ENCODE data around the gene C5AR2. TPM values are rescaled to one million over a fixed set of nuclear protein-coding genes. Genes with fewer than 3 reads are reported as not detected.
A peak's percentile ranks its signal among the peaks of the same experiment; 100 is the strongest.

C5AR2 gene
- total RNA-seq (2022) (2.4 and 2.8 TPM in 2 replicates), Bru-seq, nascent RNA (percentile 39 among the genes with signal in this experiment), BruChase-seq, experiment 1, labeled RNA remaining after a 6-hour chase (percentile 34 among the genes with signal in this experiment), BruChase-seq, experiment 2, labeled RNA remaining after a 2-hour chase (percentile 43 among the genes with signal in this experiment)
- long read RNA-seq: 0 reads

DNA sequence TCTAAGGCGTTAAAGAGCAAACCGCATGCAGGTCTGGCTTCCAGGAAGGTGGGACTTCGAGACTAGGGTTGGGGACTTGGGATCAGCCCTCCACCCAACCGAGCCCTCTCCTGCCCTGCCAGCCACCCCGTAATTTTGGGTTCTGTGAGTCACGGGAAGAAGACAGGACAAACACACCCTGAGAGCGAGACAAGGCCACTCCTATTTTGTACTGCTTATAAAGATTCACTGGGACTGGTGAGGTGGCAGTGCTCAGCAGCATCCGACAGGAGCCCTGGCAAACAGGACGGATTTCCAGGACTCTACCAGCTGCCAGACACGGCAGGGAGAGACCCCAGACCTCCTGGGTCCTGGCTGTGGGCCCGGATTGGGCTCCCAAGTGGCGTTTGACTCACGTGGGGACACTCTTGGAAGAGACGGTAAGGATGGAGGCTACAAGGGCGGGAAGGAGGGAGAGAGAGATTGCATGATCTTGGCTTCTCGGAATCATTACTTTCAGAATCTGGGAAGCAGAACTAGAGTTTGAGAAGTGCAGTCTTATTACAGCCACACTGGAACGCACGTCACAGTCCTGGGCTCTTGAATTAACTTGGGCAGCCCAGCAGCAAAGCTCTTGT is at the start of gene C5AR2:
TSS of gene C5AR2 (plus strand) at position 245 of the 617 bp plus-strand sequence. CDS start 8,625 bp downstream, outside the sequence.
- TF ChIP-seq, protein P1, sequence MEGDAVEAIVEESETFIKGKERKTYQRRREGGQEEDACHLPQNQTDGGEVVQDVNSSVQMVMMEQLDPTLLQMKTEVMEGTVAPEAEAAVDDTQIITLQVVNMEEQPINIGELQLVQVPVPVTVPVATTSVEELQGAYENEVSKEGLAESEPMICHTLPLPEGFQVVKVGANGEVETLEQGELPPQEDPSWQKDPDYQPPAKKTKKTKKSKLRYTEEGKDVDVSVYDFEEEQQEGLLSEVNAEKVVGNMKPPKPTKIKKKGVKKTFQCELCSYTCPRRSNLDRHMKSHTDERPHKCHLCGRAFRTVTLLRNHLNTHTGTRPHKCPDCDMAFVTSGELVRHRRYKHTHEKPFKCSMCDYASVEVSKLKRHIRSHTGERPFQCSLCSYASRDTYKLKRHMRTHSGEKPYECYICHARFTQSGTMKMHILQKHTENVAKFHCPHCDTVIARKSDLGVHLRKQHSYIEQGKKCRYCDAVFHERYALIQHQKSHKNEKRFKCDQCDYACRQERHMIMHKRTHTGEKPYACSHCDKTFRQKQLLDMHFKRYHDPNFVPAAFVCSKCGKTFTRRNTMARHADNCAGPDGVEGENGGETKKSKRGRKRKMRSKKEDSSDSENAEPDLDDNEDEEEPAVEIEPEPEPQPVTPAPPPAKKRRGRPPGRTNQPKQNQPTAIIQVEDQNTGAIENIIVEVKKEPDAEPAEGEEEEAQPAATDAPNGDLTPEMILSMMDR (IDR thresholded peaks at IDR 0.05; ENCODE audit: unreplicated experiment): no peak
- ChIA-PET CTCF (interaction anchor here (0.7 to 4.0 kb wide), 4 partner anchors 16 to 670 kb away, joined by 3 to 19 read pairs (median 7); partner anchors contain the start of gene DHX34), POLR2A (interaction anchor here (0.5 to 1.0 kb wide), 2 partner anchors 12 to 17 kb away, joined by 4 to 8 read pairs; partner anchors contain the start of gene DHX34)
- no TSS peak for BruUV-seq (replicated peaks)
- Mint-ChIP-seq H3K9me3 (ENCODE audit: unreplicated experiment) (no peaks in the 10 kb centered on the region), H3K36me3 (ENCODE audit: insufficient read depth, unreplicated experiment) (peaks cover 9% of the 10 kb centered on the region), H3K4me1 (ENCODE audit: insufficient read depth, unreplicated experiment) (peaks cover 9% of the 10 kb centered on the region), H3K27ac (ENCODE audit: low read depth, unreplicated experiment) (peak within 1 kb of the TSS; percentile 72), H3K4me3 (ENCODE audit: unreplicated experiment) (peak within 1 kb of the TSS; percentile 67), H3K27me3 (ENCODE audit: insufficient read depth, unreplicated experiment) (no peaks in the 10 kb centered on the region)
- intact Hi-C loops (cut with micrococcal nuclease): no loop called here
- DNase-seq (ENCODE audit: unreplicated experiment): peak; percentile 54

DNA sequence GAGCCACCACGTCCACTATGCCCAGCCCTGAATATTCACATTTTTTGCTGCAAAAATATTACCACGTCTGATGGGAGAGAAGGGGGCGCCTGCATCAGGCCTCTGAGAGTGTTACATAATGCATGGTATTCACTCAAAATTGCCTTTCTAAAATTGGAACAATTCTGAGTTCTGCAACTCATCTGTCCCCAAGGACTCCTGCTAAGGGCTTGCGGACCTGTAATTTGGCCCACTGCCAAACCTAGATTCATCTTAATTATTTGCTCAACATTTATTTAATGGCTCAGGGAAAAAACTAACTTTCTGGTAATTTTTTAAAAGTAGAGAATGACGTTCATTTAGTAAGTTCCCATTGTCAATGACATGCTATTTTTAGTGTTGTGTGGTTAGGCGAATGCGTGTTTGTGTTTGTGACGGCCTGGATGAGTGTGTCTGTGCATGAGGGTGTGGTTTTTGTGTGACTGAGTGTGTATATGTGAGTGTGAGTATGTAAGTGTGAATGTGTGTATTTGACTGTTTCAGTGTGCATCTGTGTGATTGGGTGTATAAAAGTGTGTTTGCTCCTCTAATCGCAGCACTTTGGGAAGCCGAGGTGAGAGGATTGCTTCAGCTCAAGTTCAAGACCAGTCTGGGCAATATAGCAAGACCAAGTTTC is 48.4 kb upstream of the C5AR2 start:
- POLR2A ChIA-PET: interaction anchor here (1.2 kb wide), 1 partner anchor 107 kb away, joined by 5 read pairs; no protein-coding TSS in a partner anchor
- CTCF ChIA-PET: interaction anchor here (0.6 to 2.3 kb wide), 8 partner anchors 8 to 249 kb away, joined by 3 to 26 read pairs (median 5); no protein-coding TSS in a partner anchor
- BruUV-seq (replicated peaks): no TSS peak
- H3K36me3 Mint-ChIP-seq (ENCODE audit: insufficient read depth, unreplicated experiment): peaks cover 3% of the 10 kb centered on the region
- H3K4me1 Mint-ChIP-seq (ENCODE audit: insufficient read depth, unreplicated experiment): peaks cover 14% of the 10 kb centered on the region
- no peak overlapping the region for H3K27ac Mint-ChIP-seq (ENCODE audit: low read depth, unreplicated experiment)
- intact Hi-C loops (cut with micrococcal nuclease): loop anchor here (1.0 to 2.0 kb wide), 2 partner anchors 107 to 144 kb away; no protein-coding TSS in a partner anchor
- no peaks in the 10 kb centered on the region for H3K9me3 Mint-ChIP-seq (ENCODE audit: unreplicated experiment)
- DNase-seq (ENCODE audit: unreplicated experiment): no peak
- H3K27me3 Mint-ChIP-seq (ENCODE audit: insufficient read depth, unreplicated experiment): no peaks in the 10 kb centered on the region
- no peak overlapping the region for H3K4me3 Mint-ChIP-seq (ENCODE audit: unreplicated experiment)
- TF ChIP-seq, protein P1 (IDR thresholded peaks at IDR 0.05; ENCODE audit: unreplicated experiment): no peak

DNA sequence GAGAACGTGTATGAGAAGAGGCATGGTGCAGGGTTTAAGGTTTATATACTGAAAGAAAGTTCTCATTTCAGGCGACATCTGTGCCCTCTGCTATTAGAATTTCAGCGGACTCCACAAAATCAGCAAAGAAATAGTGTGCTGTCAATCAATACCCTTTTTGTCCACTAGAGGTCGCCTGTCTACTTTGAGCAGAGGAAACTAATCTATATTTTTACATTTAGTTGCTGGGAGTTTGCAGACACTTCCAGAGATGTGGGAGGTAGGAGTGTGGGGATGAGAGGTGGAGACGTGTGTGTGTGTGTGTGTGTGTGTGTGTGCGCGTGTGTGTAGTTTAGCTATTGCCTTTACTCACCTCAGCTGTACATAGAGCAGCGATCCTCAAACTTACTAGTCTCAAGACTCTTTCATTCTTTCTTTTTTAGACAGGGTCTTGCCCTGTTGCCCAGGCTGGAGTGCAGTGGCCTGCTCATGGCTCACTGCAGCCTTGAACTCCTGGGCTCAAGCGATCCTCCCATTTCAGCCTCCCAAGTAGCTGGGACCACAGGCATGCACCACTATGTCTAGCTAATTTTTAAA is 47.6 kb upstream of the C5AR2 start:
- TF ChIP-seq, protein P1 (IDR thresholded peaks at IDR 0.05; ENCODE audit: unreplicated experiment): peak; percentile 66
- intact Hi-C loops (cut with micrococcal nuclease): loop anchor here (1.0 to 2.0 kb wide), 2 partner anchors 106 to 143 kb away; no protein-coding TSS in a partner anchor
- CTCF ChIA-PET: interaction anchor here (0.5 to 2.3 kb wide), 27 partner anchors 9 to 450 kb away, joined by 3 to 26 read pairs (median 4); partner anchors contain the start of gene DHX34
- no peaks in the 10 kb centered on the region for H3K27me3 Mint-ChIP-seq (ENCODE audit: insufficient read depth, unreplicated experiment)
- no peak overlapping the region for H3K27ac Mint-ChIP-seq (ENCODE audit: low read depth, unreplicated experiment)
- peak; percentile 68 for DNase-seq (ENCODE audit: unreplicated experiment)
- H3K36me3 Mint-ChIP-seq (ENCODE audit: insufficient read depth, unreplicated experiment): no peaks in the 10 kb centered on the region
- no peaks in the 10 kb centered on the region for H3K9me3 Mint-ChIP-seq (ENCODE audit: unreplicated experiment)
- peaks cover 22% of the 10 kb centered on the region for H3K4me1 Mint-ChIP-seq (ENCODE audit: insufficient read depth, unreplicated experiment)
- H3K4me3 Mint-ChIP-seq (ENCODE audit: unreplicated experiment): no peak overlapping the region
- POLR2A ChIA-PET: interaction anchor here (1.0 to 1.2 kb wide), 2 partner anchors 65 to 107 kb away, joined by 4 to 5 read pairs; partner anchors contain the start of gene DHX34
- no TSS peak for BruUV-seq (replicated peaks)

Measured in MCF 10A (cell line).